Body of pancreas (tissue), 4 donors: Measurements from ENCODE around the gene NACA. TPM values are rescaled to one million over a fixed set of nuclear protein-coding genes. Genes with fewer than 3 reads are reported as not detected.

ENCODE experiments used
- ATAC-seq: fragments of 150-250 bp; one replicate; pipeline ENCODE4 v1.9.1; 2016
- DNase-seq, 4 donors: peaks; one replicate each; pipeline ENCODE4 v3.0.0-alpha.2; 2019
- H3K27ac ChIP-seq, 4 donors: fragments of 200-600 bp; sonication (generic); 1 replicate in 3 of 4; 2 replicates in 1 of 4; pipeline versions ENCODE4 v1.5.1 to v1.6.1; 2016 to 2019; ENCODE audit warnings: mild to moderate bottlenecking in 1 of 4, mixed read lengths in 1 of 4, moderate library complexity in 1 of 4
- H3K27me3 ChIP-seq, 2 donors: fragments of 200-600 bp; sonication (generic); one replicate each; pipeline ENCODE4 v1.6.0; 2016; ENCODE audit warnings: mild to moderate bottlenecking in 1 of 2
- H3K36me3 ChIP-seq, 2 donors: fragments of 200-600 bp; sonication (generic); replicated peaks in 1 of 2; 2 replicates each; pipeline ENCODE4 v1.5.1; 2016; ENCODE audit warnings: low read depth in 2 of 2; ENCODE audit not compliant: insufficient read depth in 1 of 2
- H3K4me1 ChIP-seq: fragments of 200-600 bp; sonication (generic); one replicate; pipeline ENCODE4 v1.6.0; 2016
- H3K4me3 ChIP-seq, 2 donors: fragments of 200-600 bp; sonication (generic); 1 replicate in 1 of 2; 2 replicates in 1 of 2; pipeline ENCODE4 v1.5.1; 2016 to 2019
- H3K9me3 ChIP-seq, 3 donors: fragments of 200-600 bp; sonication (generic); 1 replicate in 2 of 3; 2 replicates in 1 of 3; pipeline ENCODE4 v1.5.1; 2016
- POLR2A ChIP-seq, 3 donors: fragments of 450-650 bp; IDR thresholded peaks; one replicate each; pipeline ENCODE4 v1.6.1; 2016; ENCODE audit warnings: antibody characterized with exemption in 3 of 3, mild to moderate bottlenecking in 2 of 3
- WGBS, 2 donors: methylation state at CpG; one replicate each; pipeline ENCODE4 v1.1.5; 2017; 5-methylcytosine and 5-hydroxymethylcytosine counted together
- intact Hi-C: fragments of 100-400 bp; cut with DNase I; formaldehyde crosslinking; loops from one replicate; pipeline ENCODE4 v1.15.1; 2023
- small RNA-seq: library from RNA; depleted of rRNA; stranded (forward); fragments of <200 nt; gene quantifications from one replicate; pipeline ENCODE3, GENCODE V24; 2016
- total RNA-seq, 2 donors: library from RNA; depleted of rRNA; stranded (reverse); fragments of >200 nt; gene quantifications; one replicate each; pipeline ENCODE4 v1.1.0, GENCODE V29; 2016
- TF ChIP-seq, protein P1 (sequence below), 7 experiments: fragments of 450-650 bp in 4 of 7; fragments of 200-600 bp in 3 of 7; sonication (generic) in 3 of 7; IDR thresholded peaks; one replicate each; pipeline ENCODE4 v1.5.1; 2016 to 2019; ENCODE audit warnings: antibody characterized with exemption in 7 of 7

NACA gene
- total RNA-seq, 2 donors from 2014 or later: 465 to 734 TPM

DNA sequence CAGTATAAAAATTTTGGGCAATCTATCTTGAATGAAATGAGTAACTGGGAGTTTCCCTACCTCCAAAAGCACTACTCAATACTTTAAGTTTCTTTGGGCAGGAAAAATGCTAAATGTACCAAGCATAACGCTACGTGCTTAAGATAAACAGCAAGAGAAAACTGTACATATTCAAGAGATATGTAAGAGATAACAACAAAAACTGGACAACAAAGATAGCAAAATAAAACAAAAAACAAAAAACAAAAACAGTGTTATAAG is 57.0 kb downstream of the NACA start:
- Histone ChIP-seq H3K27me3 (no peaks in the 10 kb centered on the region), H3K27ac (no peak overlapping the region), H3K36me3 (peaks cover 4 to 36% of the 10 kb centered on the region in 2 donors), H3K4me1 (peaks cover 26% of the 10 kb centered on the region), H3K4me3 (no peak overlapping the region), H3K9me3 (no peaks in the 10 kb centered on the region)
- no peak for TF ChIP-seq POLR2A (IDR thresholded peaks at IDR 0.05)
- TF ChIP-seq, protein P1, sequence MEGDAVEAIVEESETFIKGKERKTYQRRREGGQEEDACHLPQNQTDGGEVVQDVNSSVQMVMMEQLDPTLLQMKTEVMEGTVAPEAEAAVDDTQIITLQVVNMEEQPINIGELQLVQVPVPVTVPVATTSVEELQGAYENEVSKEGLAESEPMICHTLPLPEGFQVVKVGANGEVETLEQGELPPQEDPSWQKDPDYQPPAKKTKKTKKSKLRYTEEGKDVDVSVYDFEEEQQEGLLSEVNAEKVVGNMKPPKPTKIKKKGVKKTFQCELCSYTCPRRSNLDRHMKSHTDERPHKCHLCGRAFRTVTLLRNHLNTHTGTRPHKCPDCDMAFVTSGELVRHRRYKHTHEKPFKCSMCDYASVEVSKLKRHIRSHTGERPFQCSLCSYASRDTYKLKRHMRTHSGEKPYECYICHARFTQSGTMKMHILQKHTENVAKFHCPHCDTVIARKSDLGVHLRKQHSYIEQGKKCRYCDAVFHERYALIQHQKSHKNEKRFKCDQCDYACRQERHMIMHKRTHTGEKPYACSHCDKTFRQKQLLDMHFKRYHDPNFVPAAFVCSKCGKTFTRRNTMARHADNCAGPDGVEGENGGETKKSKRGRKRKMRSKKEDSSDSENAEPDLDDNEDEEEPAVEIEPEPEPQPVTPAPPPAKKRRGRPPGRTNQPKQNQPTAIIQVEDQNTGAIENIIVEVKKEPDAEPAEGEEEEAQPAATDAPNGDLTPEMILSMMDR (IDR thresholded peaks at IDR 0.05): no peak
- intact Hi-C loops: no loop called here
- 52 to 65% methylated on average over 2 of the region's 2 CpGs for WGBS, 2 donors
- DNase-seq: no peak
- ATAC-seq: no peak

Small RNA genes lying within 50 kb of the gene (small RNA-seq; reads per million reads assigned to genes)
- not detected for gene RN7SL809P

Other genes starting within 250 kb of the NACA start
- 10 to 100 TPM; 44.4 to 45.5 TPM for gene GLS2, start 237.1 kb downstream of the NACA start, total RNA-seq
- gene RBMS2, start 203.5 kb downstream of the NACA start, total RNA-seq: 10 to 100 TPM in 1 of 2 donors, 1 to 10 TPM in 1; 9.6 to 18.9 TPM
- gene BAZ2A, start 95.0 kb downstream of the NACA start, total RNA-seq: 10 to 100 TPM; 52.7 to 56.8 TPM
- gene ATP5F1B, start 79.3 kb downstream of the NACA start, total RNA-seq: 100 to 1,000 TPM; 155 to 179 TPM
- 10 to 100 TPM; 27.4 to 56.0 TPM for gene PTGES3, start 37.0 kb downstream of the NACA start, total RNA-seq
- gene PRIM1, start 27.0 kb upstream of the NACA start, total RNA-seq: 10 to 100 TPM in 1 of 2 donors, 1 to 10 TPM in 1; 4.4 to 28.0 TPM
- 10 to 100 TPM in 1 of 2 donors, not detected in 1; 10.5 TPM for gene HSD17B6, start 38.0 kb upstream of the NACA start, total RNA-seq
- gene SDR9C7, start 209.1 kb upstream of the NACA start, total RNA-seq: not detected
- 1 to 10 TPM in 1 of 2 donors, under 1 TPM in 1; 0.99 to 1.3 TPM for gene RDH16, start 232.3 kb upstream of the NACA start, total RNA-seq